ENCODE results near the gene DYNLRB1. TPM values are rescaled to one million over a fixed set of nuclear protein-coding genes. Genes with fewer than 3 reads are reported as not detected.

Gene DYNLRB1
- total RNA-seq, 1 donor from 2014 or later: 104 TPM

DNA sequence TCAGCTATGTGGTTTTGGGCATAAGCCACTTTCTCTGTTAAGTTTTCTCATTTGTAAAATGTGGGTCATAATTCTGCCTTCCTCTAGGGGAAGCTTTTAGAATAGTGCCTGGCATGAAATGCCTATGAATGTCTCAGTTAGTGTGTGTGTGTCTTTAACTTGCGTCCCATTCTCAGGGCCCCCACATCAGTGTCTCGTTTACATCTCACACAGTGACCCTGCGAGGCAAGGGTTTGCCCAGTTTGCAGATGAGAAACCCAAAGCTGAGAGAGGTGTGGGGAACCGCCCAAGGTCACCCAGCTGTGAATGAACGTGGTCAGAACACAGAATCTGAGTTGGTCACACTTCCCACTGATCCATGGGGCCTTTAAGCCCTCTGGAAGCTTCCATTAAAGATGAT is 14.1 kb downstream of the DYNLRB1 start:
- Mint-ChIP-seq H3K4me1 (ENCODE audit: low read depth) (peaks cover 2% of the 10 kb centered on the region), H3K36me3 (ENCODE audit: low read depth) (peaks cover 26% of the 10 kb centered on the region), H3K27me3 (ENCODE audit: insufficient read depth) (no peaks in the 10 kb centered on the region), H3K9me3 (no peaks in the 10 kb centered on the region), H3K4me3 (no peak overlapping the region), H3K27ac (no peak overlapping the region)
- DNase-seq (ENCODE audit: low spot score): no peak
- intact Hi-C loops (cut with micrococcal nuclease): no loop called here

DNA sequence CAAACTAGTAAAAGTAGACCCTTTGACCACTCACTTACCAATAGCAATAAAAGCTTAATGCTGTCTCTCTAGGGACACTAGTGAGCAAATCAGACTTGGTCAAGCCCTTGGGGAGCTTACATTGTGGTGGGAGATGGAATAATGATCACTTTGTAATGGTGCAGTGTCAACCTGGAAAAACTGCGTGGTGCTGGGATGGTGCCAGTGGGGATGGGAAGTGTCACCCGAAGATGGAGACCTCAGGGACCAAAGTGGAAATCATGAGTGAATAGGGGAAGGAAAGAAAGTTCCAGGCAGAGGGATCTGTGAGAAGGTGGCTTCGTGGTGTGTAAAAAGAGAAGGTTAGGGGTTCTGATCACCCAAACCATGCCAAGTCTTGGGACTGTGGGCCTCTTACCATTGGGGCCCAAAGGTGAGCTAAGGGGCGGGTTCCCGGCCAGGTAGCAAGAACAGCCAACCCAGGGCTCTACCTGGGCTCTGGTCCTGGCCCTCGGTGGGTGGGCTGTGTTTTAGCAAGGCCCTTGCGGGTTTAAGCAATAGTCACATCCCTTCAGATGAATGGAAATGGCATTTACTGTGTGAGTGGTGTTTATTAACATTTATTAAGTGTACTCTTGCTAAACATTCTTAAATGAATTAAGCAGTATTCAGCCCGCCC is 15.5 kb downstream of the DYNLRB1 start:
- no peak for DNase-seq (ENCODE audit: low spot score)
- Mint-ChIP-seq H3K27me3 (ENCODE audit: insufficient read depth) (no peaks in the 10 kb centered on the region), H3K4me1 (ENCODE audit: low read depth) (no peaks in the 10 kb centered on the region), H3K4me3 (no peak overlapping the region), H3K9me3 (no peaks in the 10 kb centered on the region), H3K27ac (no peak overlapping the region), H3K36me3 (ENCODE audit: low read depth) (peaks cover 22% of the 10 kb centered on the region)
- intact Hi-C loops (cut with micrococcal nuclease): no loop called here

GRCh38 chr20:34532320-34532719 is 16.1 kb downstream of the DYNLRB1 start:
- Mint-ChIP-seq H3K27me3 (ENCODE audit: insufficient read depth) (no peaks in the 10 kb centered on the region), H3K36me3 (ENCODE audit: low read depth) (peaks cover 22% of the 10 kb centered on the region)
- intact Hi-C loops (cut with micrococcal nuclease): no loop called here

DNA sequence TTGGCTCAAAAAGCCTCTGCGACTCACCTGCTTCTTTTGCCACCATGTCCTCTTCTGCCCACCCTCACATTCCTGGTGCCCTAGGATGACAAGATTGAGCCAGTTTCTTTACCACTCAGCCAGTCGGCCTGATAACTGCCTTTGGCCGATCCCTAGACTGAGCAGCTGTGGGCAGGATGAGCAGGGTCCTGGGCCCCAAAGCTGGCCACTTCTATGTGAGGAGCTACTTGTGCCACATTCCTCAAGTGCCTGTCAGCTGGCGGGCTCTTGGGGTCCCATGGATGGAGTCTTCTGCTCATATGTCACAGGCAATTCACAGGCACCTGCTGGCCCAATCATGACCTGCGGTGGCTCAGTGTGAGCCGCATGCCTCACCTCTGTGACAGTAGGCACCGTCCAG is 16.5 kb downstream of the DYNLRB1 start:
- no peak overlapping the region for H3K27ac Mint-ChIP-seq
- H3K27me3 Mint-ChIP-seq (ENCODE audit: insufficient read depth): no peaks in the 10 kb centered on the region
- no peak overlapping the region for H3K4me3 Mint-ChIP-seq
- peaks cover 20% of the 10 kb centered on the region for H3K36me3 Mint-ChIP-seq (ENCODE audit: low read depth)
- H3K4me1 Mint-ChIP-seq (ENCODE audit: low read depth): no peaks in the 10 kb centered on the region
- DNase-seq (ENCODE audit: low spot score): no peak
- no peaks in the 10 kb centered on the region for H3K9me3 Mint-ChIP-seq
- intact Hi-C loops (cut with micrococcal nuclease): no loop called here

More at GRCh38 chr20:34532320-34532719, 16.1 kb downstream of the DYNLRB1 start:
- no peaks in the 10 kb centered on the region for H3K9me3 Mint-ChIP-seq
- H3K4me1 Mint-ChIP-seq (ENCODE audit: low read depth): no peaks in the 10 kb centered on the region
- no peak overlapping the region for H3K4me3 Mint-ChIP-seq
- H3K27ac Mint-ChIP-seq: no peak overlapping the region
- no peak for DNase-seq (ENCODE audit: low spot score)

- DNase-seq (ENCODE audit: low spot score): no peak
- no peaks in the 10 kb centered on the region for H3K27me3 Mint-ChIP-seq (ENCODE audit: insufficient read depth)
- H3K4me3 Mint-ChIP-seq: no peak overlapping the region
- H3K27ac Mint-ChIP-seq: peak overlapping the region; percentile 68
- intact Hi-C loops (cut with micrococcal nuclease): no loop called here
- H3K36me3 Mint-ChIP-seq (ENCODE audit: low read depth): peaks cover 17% of the 10 kb centered on the region
- H3K4me1 Mint-ChIP-seq (ENCODE audit: low read depth): peaks cover 5% of the 10 kb centered on the region
- no peaks in the 10 kb centered on the region for H3K9me3 Mint-ChIP-seq
Measured at GRCh38 chr20:34534391-34535165, 18.4 kb downstream of the DYNLRB1 start.

DNA sequence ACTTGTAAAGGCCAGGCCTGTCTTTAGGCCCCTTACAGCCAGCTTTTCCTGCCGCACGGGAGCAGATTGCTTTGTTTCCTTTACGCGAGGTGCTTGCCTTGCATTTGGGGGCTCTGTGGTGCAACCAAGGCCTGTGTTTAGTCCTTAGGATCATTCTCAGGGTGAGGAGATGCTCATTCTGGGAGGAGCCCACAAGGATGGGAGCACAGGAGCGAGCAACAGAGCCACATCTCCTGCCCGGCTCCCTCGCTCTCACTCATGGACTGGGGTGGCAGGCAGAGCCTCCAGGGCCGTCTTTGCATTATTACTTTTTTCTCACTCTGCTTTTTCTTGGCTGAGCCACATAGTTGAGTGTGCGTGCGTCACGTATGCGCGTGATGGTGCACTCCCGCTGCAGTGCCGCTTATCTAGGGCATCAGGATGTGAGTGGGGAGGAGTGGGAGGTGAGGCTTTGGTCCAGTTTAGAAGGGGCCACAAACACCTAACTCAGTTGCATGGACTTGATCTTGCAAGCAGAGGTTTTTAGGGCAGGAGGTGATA is 19.1 kb downstream of the DYNLRB1 start:
- Mint-ChIP-seq H3K9me3 (no peaks in the 10 kb centered on the region), H3K36me3 (ENCODE audit: low read depth) (peaks cover 20% of the 10 kb centered on the region), H3K27me3 (ENCODE audit: insufficient read depth) (no peaks in the 10 kb centered on the region), H3K4me1 (ENCODE audit: low read depth) (peaks cover 7% of the 10 kb centered on the region), H3K27ac (no peak overlapping the region), H3K4me3 (no peak overlapping the region)
- intact Hi-C loops (cut with micrococcal nuclease): no loop called here
- DNase-seq (ENCODE audit: low spot score): no peak

- peaks cover 23% of the 10 kb centered on the region for H3K36me3 Mint-ChIP-seq (ENCODE audit: low read depth)
- H3K4me1 Mint-ChIP-seq (ENCODE audit: low read depth): peaks cover 12% of the 10 kb centered on the region
- no peak overlapping the region for H3K4me3 Mint-ChIP-seq
- no peaks in the 10 kb centered on the region for H3K9me3 Mint-ChIP-seq
- no peak for DNase-seq (ENCODE audit: low spot score)
- H3K27ac Mint-ChIP-seq: no peak overlapping the region
- H3K27me3 Mint-ChIP-seq (ENCODE audit: insufficient read depth): no peaks in the 10 kb centered on the region
- intact Hi-C loops (cut with micrococcal nuclease): no loop called here
Measured at GRCh38 chr20:34535857-34536256, 19.6 kb downstream of the DYNLRB1 start.

DNA sequence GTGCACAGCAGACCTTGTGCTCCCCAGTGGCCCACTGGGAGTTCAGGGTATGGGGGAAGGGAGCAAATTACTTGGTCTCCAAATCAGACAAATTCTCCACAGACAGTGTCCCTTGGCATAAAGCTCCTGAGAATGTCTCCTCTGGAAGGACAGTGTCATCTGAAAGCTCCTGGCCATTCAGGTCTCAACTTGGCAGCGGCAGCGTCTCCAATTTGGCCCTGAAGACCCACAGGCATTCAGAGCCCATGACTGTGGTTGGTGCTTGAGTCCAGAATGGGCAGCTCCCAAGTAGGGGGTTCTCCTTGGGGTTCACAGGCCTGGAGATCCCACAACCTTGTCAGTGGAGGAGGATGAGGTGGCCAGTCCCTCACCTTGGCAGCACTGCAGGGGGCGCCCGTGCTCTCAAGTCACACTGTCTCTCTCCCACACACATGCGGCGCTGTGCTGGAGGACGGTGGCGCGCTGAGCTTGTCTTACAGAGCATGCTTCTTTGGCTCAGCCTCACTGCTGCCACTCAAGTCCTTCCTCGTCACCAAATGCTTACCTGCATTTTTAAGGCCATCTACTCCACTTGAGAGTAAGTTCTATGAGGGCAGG is 20.7 kb downstream of the DYNLRB1 start:
- Mint-ChIP-seq H3K27me3 (ENCODE audit: insufficient read depth) (no peaks in the 10 kb centered on the region), H3K9me3 (no peaks in the 10 kb centered on the region), H3K27ac (no peak overlapping the region), H3K4me3 (no peak overlapping the region), H3K4me1 (ENCODE audit: low read depth) (peaks cover 22% of the 10 kb centered on the region), H3K36me3 (ENCODE audit: low read depth) (peaks cover 25% of the 10 kb centered on the region)
- intact Hi-C loops (cut with micrococcal nuclease): no loop called here
- no peak for DNase-seq (ENCODE audit: low spot score)

- Mint-ChIP-seq H3K4me3 (no peak overlapping the region), H3K27me3 (ENCODE audit: insufficient read depth) (no peaks in the 10 kb centered on the region), H3K36me3 (ENCODE audit: low read depth) (peaks cover 26% of the 10 kb centered on the region), H3K4me1 (ENCODE audit: low read depth) (peaks cover 24% of the 10 kb centered on the region), H3K27ac (no peak overlapping the region), H3K9me3 (no peaks in the 10 kb centered on the region)
- no peak for DNase-seq (ENCODE audit: low spot score)
- intact Hi-C loops (cut with micrococcal nuclease): loop anchor here (1.0 kb wide), 2 partner anchors 172 to 232 kb away; no protein-coding TSS in a partner anchor
Measured at GRCh38 chr20:34537651-34538050, 21.4 kb downstream of the DYNLRB1 start.

DNA sequence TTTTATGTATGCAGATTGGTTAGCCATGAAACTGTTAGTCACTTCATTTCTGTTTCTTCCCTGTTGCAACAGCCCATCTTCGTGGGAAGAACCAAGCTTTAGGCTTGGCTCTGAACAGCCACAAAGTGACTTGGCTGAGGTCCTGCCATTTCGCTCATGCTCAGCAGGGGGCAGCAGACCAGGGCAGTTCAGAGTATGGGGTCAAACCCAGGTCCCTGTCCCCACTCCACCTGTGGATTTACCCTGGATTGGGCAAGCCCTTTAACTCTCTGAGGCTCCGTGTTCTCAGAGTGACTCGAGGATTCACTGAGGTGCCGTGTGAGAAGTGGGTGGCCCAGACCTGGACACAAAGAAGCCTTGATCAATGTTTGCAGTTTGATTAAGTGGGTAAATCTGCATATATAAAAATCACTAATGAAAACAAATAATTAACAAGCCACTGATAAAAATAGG is 22.5 kb downstream of the DYNLRB1 start:
- DNase-seq (ENCODE audit: low spot score): peak; percentile 29
- H3K4me3 Mint-ChIP-seq: no peak overlapping the region
- H3K27ac Mint-ChIP-seq: no peak overlapping the region
- H3K27me3 Mint-ChIP-seq (ENCODE audit: insufficient read depth): no peaks in the 10 kb centered on the region
- peaks cover 24% of the 10 kb centered on the region for H3K4me1 Mint-ChIP-seq (ENCODE audit: low read depth)
- intact Hi-C loops (cut with micrococcal nuclease): loop anchor here (1.0 kb wide), 2 partner anchors 171 to 231 kb away; no protein-coding TSS in a partner anchor
- peaks cover 26% of the 10 kb centered on the region for H3K36me3 Mint-ChIP-seq (ENCODE audit: low read depth)
- H3K9me3 Mint-ChIP-seq: no peaks in the 10 kb centered on the region

GRCh38 chr20:34539756-34540155 is 23.5 kb downstream of the DYNLRB1 start:
- intact Hi-C loops (cut with micrococcal nuclease): no loop called here
- Mint-ChIP-seq H3K9me3 (no peaks in the 10 kb centered on the region), H3K4me3 (no peak overlapping the region), H3K27me3 (ENCODE audit: insufficient read depth) (no peaks in the 10 kb centered on the region), H3K36me3 (ENCODE audit: low read depth) (peaks cover 23% of the 10 kb centered on the region), H3K27ac (no peak overlapping the region), H3K4me1 (ENCODE audit: low read depth) (peaks cover 34% of the 10 kb centered on the region)
- DNase-seq (ENCODE audit: low spot score): no peak

- Mint-ChIP-seq H3K36me3 (ENCODE audit: low read depth) (peaks cover 20% of the 10 kb centered on the region), H3K4me1 (ENCODE audit: low read depth) (peaks cover 36% of the 10 kb centered on the region), H3K9me3 (no peaks in the 10 kb centered on the region), H3K27ac (peak overlapping the region; percentile 84), H3K4me3 (no peak overlapping the region), H3K27me3 (ENCODE audit: insufficient read depth) (no peaks in the 10 kb centered on the region)
- no peak for DNase-seq (ENCODE audit: low spot score)
- intact Hi-C loops (cut with micrococcal nuclease): loop anchor here (1.0 kb wide), 1 partner anchor 164 kb away; the partner anchor contains the start of gene TP53INP2
Measured at GRCh38 chr20:34540596-34541263, 24.5 kb downstream of the DYNLRB1 start.
